Prostate gland (tissue), 2 donors: ENCODE data around the gene NEURL1B. TPM values are rescaled to one million over a fixed set of nuclear protein-coding genes. Genes with fewer than 3 reads are reported as not detected.

Experiments
- DNase-seq: peaks from one replicate; pipeline ENCODE4 v3.0.0-alpha.2; 2019; ENCODE audit warnings: low spot score
- H3K27ac ChIP-seq, 2 donors: fragments of 200-600 bp; sonication (generic); 2 replicates each; pipeline ENCODE4 v1.5.1; 2017 to 2019
- H3K27me3 ChIP-seq: fragments of 200-600 bp; sonication (generic); replicated peaks from 2 replicates; pipeline ENCODE4 v1.5.1; 2019; ENCODE audit not compliant: insufficient read depth
- H3K36me3 ChIP-seq, 2 donors: fragments of 200-600 bp; sonication (generic); 1 replicate in 1 of 2; 2 replicates in 1 of 2; pipeline versions ENCODE4 v1.5.1 to v1.8.1; 2017 to 2019
- H3K4me1 ChIP-seq: fragments of 200-600 bp; sonication (generic); replicated peaks from 2 replicates; pipeline ENCODE4 v1.5.1; 2019
- H3K4me3 ChIP-seq, 2 donors: fragments of 200-600 bp; sonication (generic); 2 replicates each; pipeline ENCODE4 v1.5.1; 2017 to 2019
- H3K9me3 ChIP-seq: fragments of 200-600 bp; sonication (generic); 2 replicates; pipeline ENCODE4 v1.5.1; 2017
- POLR2A ChIP-seq: fragments of 450-650 bp; IDR thresholded peaks from one replicate; pipeline ENCODE4 v1.6.1; 2016; ENCODE audit warnings: antibody characterized with exemption, mild to moderate bottlenecking
- POLR2AphosphoS5 ChIP-seq: sonication (generic); formaldehyde crosslinking; IDR thresholded peaks from one replicate; pipeline ENCODE4 v1.6.1; 2017; ENCODE audit warnings: antibody characterized with exemption
- whole genome bisulfite sequencing: methylation state at CpG from one replicate; pipeline ENCODE4 v1.1.5; 2018; 5-methylcytosine and 5-hydroxymethylcytosine counted together
- intact Hi-C: fragments of 100-400 bp; cut with DNase I; formaldehyde crosslinking; loops from one replicate; pipeline ENCODE4 v1.14.2; 2022
- total RNA-seq, 2 donors: library from RNA; depleted of rRNA; stranded (reverse); fragments of >200 nt; gene quantifications; one replicate each; pipeline ENCODE4 v1.1.0, GENCODE V29; 2016
- TF ChIP-seq, protein P1 (sequence below), 4 experiments: fragments of 200-600 bp in 2 of 4; fragments of 450-650 bp in 2 of 4; sonication (generic) in 2 of 4; IDR thresholded peaks; 1 replicate in 3 of 4; 2 replicates in 1 of 4; pipeline ENCODE4 v1.5.1; 2016 to 2019; ENCODE audit warnings: antibody characterized with exemption in 4 of 4, mild to moderate bottlenecking in 2 of 4, moderate library complexity in 2 of 4

The NEURL1B gene
- total RNA-seq, 2 donors from 2014 or later: 23.9 to 39.9 TPM

- no peak for DNase-seq
- Histone ChIP-seq H3K9me3 (no peaks in the 10 kb centered on the region), H3K27ac (peak overlapping the region in 1 of 2 donors; percentile 10), H3K36me3 (no peaks in the 10 kb centered on the region), H3K4me1 (no peaks in the 10 kb centered on the region), H3K27me3 (no peaks in the 10 kb centered on the region), H3K4me3 (no peak overlapping the region)
- intact Hi-C loops: no loop called here
- TF ChIP-seq POLR2AphosphoS5: no peak
- TF ChIP-seq, protein P1, sequence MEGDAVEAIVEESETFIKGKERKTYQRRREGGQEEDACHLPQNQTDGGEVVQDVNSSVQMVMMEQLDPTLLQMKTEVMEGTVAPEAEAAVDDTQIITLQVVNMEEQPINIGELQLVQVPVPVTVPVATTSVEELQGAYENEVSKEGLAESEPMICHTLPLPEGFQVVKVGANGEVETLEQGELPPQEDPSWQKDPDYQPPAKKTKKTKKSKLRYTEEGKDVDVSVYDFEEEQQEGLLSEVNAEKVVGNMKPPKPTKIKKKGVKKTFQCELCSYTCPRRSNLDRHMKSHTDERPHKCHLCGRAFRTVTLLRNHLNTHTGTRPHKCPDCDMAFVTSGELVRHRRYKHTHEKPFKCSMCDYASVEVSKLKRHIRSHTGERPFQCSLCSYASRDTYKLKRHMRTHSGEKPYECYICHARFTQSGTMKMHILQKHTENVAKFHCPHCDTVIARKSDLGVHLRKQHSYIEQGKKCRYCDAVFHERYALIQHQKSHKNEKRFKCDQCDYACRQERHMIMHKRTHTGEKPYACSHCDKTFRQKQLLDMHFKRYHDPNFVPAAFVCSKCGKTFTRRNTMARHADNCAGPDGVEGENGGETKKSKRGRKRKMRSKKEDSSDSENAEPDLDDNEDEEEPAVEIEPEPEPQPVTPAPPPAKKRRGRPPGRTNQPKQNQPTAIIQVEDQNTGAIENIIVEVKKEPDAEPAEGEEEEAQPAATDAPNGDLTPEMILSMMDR (IDR thresholded peaks at IDR 0.05): no peak
- no peak for TF ChIP-seq POLR2A
- 30% methylated on average over 7 of the region's 7 CpGs for WGBS
Observed at GRCh38 chr5:172678902-172679301, 37.8 kb downstream of the NEURL1B start.

- no peak for DNase-seq
Observed at GRCh38 chr5:172679628-172680212, 38.7 kb downstream of the NEURL1B start.

DNA sequence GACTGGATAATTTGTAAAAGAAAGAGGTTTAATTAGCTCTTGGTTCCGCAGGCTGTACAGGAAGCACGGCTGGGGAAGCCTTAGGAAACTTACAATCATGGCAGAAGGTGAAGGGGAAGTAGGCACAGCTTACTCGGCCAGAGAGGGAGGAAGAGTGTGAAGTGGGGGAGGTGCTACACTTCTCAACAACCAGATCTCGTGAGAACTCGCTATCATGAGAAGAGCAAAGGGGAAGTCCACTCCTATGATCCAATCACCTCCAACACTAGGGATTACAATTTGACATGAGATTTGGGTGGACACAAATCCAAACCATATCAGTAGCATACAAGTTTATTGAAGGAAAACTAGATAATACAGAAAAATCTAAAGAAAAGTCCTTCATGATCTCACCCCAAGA, 39.9 kb downstream of the NEURL1B start:
- 74% methylated on average over 5 of the region's 5 CpGs for WGBS
- no peaks in the 10 kb centered on the region for H3K9me3 ChIP-seq
- no peak overlapping the region for H3K27ac ChIP-seq
- H3K27me3 ChIP-seq: no peaks in the 10 kb centered on the region
- H3K4me3 ChIP-seq: no peak overlapping the region
- no peak for DNase-seq
- intact Hi-C loops: no loop called here
- no peaks in the 10 kb centered on the region for H3K36me3 ChIP-seq
- no peak for TF ChIP-seq POLR2AphosphoS5
- no peak for TF ChIP-seq POLR2A
- TF ChIP-seq, protein P1 (IDR thresholded peaks at IDR 0.05): no peak
- H3K4me1 ChIP-seq: no peaks in the 10 kb centered on the region

More at GRCh38 chr5:172679628-172680212, 38.7 kb downstream of the NEURL1B start:
- TF ChIP-seq POLR2AphosphoS5 (no peak), POLR2A (no peak)
- TF ChIP-seq, protein P1 (IDR thresholded peaks at IDR 0.05): no peak
- WGBS: 79% methylated on average over 8 of the region's 8 CpGs
- Histone ChIP-seq H3K27me3 (no peaks in the 10 kb centered on the region), H3K9me3 (no peaks in the 10 kb centered on the region), H3K36me3 (no peaks in the 10 kb centered on the region), H3K4me1 (no peaks in the 10 kb centered on the region), H3K4me3 (no peak overlapping the region), H3K27ac (no peak overlapping the region)
- intact Hi-C loops: no loop called here

DNA sequence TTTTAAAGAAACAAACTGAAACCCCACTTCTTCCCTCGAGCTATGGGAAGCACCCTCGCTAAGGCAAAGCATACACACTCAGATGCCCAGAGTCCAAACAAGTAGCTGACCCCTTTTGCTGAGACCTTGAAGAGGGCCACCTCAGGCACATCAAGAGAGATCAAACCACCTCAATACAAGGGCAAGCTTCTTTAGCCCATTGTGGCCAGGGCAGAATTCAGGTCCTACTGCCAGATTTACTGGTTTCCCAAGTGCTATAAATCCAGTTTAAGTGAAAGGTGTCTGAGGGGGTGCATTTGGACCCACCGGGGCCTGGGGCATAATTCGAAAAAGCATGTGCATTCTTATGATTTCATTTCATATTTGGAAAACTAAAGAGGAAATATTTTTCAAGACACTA, 40.4 kb downstream of the NEURL1B start:
- no peak overlapping the region for H3K27ac ChIP-seq
- H3K4me1 ChIP-seq: no peaks in the 10 kb centered on the region
- intact Hi-C loops: no loop called here
- no peaks in the 10 kb centered on the region for H3K36me3 ChIP-seq
- no peak for DNase-seq
- no peak overlapping the region for H3K4me3 ChIP-seq
- no peaks in the 10 kb centered on the region for H3K9me3 ChIP-seq
- no peaks in the 10 kb centered on the region for H3K27me3 ChIP-seq
- TF ChIP-seq, protein P1 (IDR thresholded peaks at IDR 0.05): no peak
- no peak for TF ChIP-seq POLR2A
- TF ChIP-seq POLR2AphosphoS5: no peak
- 96% methylated on average over 4 of the region's 4 CpGs for WGBS

DNA sequence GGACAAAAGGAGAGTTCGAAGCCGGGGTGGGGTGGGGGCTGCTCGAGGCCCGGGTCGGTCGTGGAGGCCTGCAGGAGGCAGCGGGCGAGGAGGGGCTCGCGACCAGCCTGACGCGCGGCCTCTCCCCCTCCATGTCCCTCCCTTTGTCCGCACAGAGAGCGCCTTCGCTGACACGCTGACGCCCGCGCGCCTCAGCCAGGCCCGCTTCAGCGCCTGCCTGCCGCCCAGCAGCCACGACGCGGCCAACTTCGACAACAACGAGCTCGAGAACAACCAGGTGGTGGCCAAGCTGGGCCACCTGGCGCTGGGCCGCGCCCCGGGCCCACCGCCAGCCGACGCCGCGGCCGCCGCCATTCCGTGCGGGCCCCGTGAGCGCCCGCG, 42.2 kb downstream of the NEURL1B start:
- no peak for DNase-seq
- H3K36me3 ChIP-seq: no peaks in the 10 kb centered on the region
- 73% methylated on average over 47 of the region's 47 CpGs for WGBS
- TF ChIP-seq POLR2AphosphoS5 (no peak), POLR2A (no peak)
- TF ChIP-seq, protein P1 (IDR thresholded peaks at IDR 0.05): no peak
- H3K4me1 ChIP-seq: no peaks in the 10 kb centered on the region
- H3K4me3 ChIP-seq: no peak overlapping the region
- no peak overlapping the region for H3K27ac ChIP-seq
- H3K27me3 ChIP-seq: no peaks in the 10 kb centered on the region
- no peaks in the 10 kb centered on the region for H3K9me3 ChIP-seq
- intact Hi-C loops: no loop called here
